Coronary artery (tissue), 2 donors: ENCODE data around the gene KRT78.

ENCODE experiments used
- DNase-seq: peaks from one replicate; pipeline ENCODE4 v3.0.0-alpha.2; 2017; ENCODE audit warnings: low spot score
- H3K27ac ChIP-seq, 2 donors: fragments of 200-600 bp; sonication (generic); one replicate each; pipeline ENCODE4 v1.5.1; 2016 to 2019
- H3K4me3 ChIP-seq: fragments of 200-600 bp; sonication (generic); 2 replicates; pipeline ENCODE4 v1.5.1; 2016; ENCODE audit warnings: mild to moderate bottlenecking, moderate library complexity
- CTCF ChIP-seq: fragments of 200-600 bp; sonication (generic); IDR thresholded peaks from one replicate; pipeline ENCODE4 v1.5.1; 2019; ENCODE audit warnings: antibody characterized with exemption

Gene KRT78

GRCh38 chr12:52813885-52814709, 34.7 kb downstream of the KRT78 start, which contains the start of gene KRT4:
KRT4 (minus strand) TSS chr12:52814116; CDS start chr12:52814058, 58 bp downstream.
- no peak for TF ChIP-seq CTCF
- Histone ChIP-seq H3K4me3 (no peak within 1 kb of the TSS), H3K27ac (no peak within 1 kb of the TSS)
- no peak for DNase-seq

- no peak overlapping the region for H3K4me3 ChIP-seq
- no peak overlapping the region for H3K27ac ChIP-seq
- TF ChIP-seq CTCF, result no peak
- no peak for DNase-seq
Measured at GRCh38 chr12:52813203-52813819, 35.5 kb downstream of the KRT78 start.

GRCh38 chr12:52812749-52813148, 36.0 kb downstream of the KRT78 start:
- Histone ChIP-seq H3K27ac (no peak overlapping the region), H3K4me3 (no peak overlapping the region)
- DNase-seq, result no peak
- no peak for TF ChIP-seq CTCF

GRCh38 chr12:52812073-52812400, 36.8 kb downstream of the KRT78 start:
- TF ChIP-seq CTCF, result no peak
- Histone ChIP-seq H3K4me3 (no peak overlapping the region), H3K27ac (no peak overlapping the region)
- no peak for DNase-seq

GRCh38 chr12:52811191-52812072, 37.4 kb downstream of the KRT78 start:
- no peak overlapping the region for H3K4me3 ChIP-seq
- no peak for DNase-seq
- no peak overlapping the region for H3K27ac ChIP-seq
- TF ChIP-seq CTCF, result no peak

- DNase-seq, result no peak
- TF ChIP-seq CTCF, result no peak
- no peak overlapping the region for H3K27ac ChIP-seq
- H3K4me3 ChIP-seq, result no peak overlapping the region
Measured at GRCh38 chr12:52810554-52810953, 38.2 kb downstream of the KRT78 start.
